ENCODE measurements around the gene SPTB. TPM values are rescaled to one million over a fixed set of nuclear protein-coding genes. Genes with fewer than 3 reads are reported as not detected.
A peak's percentile ranks its signal among the peaks of the same experiment; 100 is the strongest.

The SPTB gene
- total RNA-seq, 1 donor from 2014 or later = 1.9 TPM

DNA sequence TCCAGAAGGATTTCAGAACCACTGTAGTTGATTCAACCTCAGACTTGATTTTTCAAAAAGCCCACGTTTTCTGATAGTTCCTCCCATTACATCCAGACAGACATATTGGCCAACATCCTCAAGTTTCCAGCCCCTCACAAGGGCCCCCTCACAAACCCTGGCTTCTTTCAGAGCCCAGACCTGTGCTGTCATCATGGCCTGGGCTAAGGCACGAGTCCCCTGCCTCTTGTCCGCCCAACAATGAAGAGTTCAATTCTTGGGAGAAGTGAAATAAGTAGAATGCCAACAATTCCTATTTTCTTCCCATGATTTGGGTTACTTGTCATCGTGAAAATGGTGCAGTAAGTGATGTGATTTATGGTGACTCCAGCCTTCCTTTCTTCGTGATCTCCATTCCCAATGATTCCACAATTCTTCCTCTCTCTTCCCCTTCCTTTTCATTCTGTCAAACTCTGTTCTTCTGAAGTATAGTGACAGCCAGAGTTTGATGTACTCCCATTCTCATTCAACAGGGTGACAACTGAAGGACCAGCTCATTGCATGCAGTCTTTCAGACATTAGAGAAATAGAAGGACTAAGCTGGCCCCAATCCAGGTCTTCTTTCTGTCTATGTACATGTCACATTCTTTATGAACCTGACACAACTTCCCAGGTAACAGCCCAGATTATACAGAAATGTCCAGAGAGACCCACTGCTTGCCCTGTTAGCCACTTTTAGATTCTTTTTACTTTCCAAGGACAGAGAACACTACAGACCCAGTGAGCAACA lies 29.2 kb downstream of the SPTB start:
- no peak for DNase-seq (ENCODE audit: low spot score)

GRCh38 chr14:64849940-64850339 lies 29.8 kb downstream of the SPTB start:
- no peak for DNase-seq (ENCODE audit: low spot score)

DNA sequence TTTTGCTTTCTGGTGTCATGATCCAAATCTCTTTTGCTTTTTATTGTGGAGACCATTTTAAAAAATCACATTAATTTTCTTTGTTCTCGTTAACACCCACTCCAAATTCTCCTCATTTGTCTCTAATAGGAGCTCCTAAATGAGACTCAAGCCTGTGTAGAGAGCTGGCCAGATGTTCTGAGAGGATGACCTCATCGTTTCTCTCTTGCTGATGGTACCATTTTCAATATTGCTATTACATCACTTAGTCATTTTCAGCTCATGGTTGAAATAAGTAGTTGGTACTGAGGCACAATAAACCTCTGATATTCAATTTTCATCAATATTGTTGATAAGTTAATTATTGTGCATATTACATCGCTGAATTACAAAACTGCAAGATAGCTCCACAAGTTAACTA lies 31.5 kb downstream of the SPTB start:
- no peak for DNase-seq (ENCODE audit: low spot score)

- DNase-seq (ENCODE audit: low spot score) = no peak
Measured at GRCh38 chr14:64846319-64846718, 33.4 kb downstream of the SPTB start.

DNA sequence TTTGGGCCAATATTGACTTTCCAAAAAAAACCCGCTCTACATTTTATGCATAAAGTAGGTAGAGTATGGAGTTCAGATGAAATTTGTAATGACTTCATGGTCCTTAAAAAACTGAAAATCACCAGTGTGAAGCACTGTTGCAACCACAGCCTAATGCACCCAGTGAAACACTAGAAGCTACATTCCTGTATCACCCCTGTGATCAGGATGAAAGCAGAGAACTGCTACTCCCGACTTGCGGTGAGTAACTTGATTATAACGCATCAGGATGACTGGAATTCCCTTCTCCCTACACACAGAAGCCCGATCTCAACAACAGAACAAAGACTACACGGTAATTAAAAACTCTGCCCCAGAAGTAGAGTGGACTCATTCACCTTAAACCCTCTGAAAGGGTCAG lies 33.8 kb downstream of the SPTB start:
- DNase-seq (ENCODE audit: low spot score) = no peak

- no peak for DNase-seq (ENCODE audit: low spot score)
Measured at GRCh38 chr14:64844969-64845536, 34.7 kb downstream of the SPTB start.

DNA sequence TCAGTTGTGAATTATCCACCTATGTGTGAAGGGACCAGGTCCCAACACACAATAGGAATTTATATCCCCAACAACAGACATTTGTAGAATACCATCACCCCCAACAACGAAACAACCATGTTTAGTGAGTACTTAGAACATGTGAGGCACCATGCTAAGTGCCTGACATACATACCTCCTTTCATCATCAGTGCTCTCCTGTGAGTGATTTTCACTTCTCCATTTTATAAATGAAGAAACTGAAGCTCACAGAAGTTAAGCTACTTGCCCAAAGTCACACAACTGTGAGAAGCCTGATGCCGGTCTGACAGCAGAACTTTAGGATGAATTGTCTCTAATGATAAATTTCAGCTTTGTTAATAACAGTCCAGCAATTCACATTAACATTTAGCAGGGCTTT lies 35.4 kb downstream of the SPTB start:
- no peak for DNase-seq (ENCODE audit: low spot score)

GRCh38 chr14:64843548-64843947 lies 36.2 kb downstream of the SPTB start:
- no peak for DNase-seq (ENCODE audit: low spot score)

- no peak for DNase-seq (ENCODE audit: low spot score)
Measured at GRCh38 chr14:64841772-64842750, 37.6 kb downstream of the SPTB start.

DNA sequence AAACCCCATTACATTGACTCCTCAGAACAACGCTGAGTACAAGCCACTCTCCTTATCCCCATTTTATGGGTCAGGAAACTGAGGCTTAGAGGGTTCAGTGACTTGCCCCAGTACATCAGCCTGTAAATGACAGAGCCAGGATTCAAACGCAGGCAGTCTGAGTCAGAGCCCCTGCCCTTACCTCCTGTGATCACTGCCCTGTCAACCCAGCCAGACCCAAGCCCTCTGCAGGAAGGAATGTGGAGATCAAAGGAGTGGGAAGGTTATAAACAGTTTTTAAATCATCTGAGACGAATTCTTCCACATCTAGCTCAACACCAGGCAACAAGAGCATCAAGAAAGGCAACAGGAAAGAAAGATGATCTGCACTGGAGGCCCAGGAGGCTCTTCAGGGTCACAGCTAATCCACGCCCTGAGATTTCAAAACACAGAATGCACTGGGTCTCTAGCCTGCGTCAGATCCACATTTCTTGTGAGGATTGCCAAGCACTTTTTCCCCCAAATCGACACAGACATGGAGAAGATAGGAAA lies 38.5 kb downstream of the SPTB start:
- DNase-seq (ENCODE audit: low spot score) = no peak

GRCh38 chr14:64838656-64839055 lies 41.1 kb downstream of the SPTB start:
- no peak for DNase-seq (ENCODE audit: low spot score)

DNA sequence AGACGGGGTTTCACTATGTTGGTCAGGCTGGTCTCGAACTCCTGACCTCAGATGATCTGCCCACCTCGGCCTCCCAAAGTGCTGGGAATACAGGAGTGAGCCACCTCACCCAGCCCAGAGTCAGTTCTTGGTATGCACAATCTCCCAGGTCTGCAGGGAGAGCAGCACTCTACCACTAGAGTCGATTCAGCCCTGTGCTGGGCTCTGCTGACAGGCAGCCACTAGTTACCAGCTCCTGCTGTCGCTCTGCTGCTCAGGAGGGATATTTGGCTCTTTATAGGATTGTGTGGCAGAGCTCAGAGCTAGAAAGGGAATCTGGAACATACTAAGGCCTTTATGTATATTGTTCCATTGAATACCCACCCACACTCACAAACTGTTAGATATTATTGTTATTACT lies 44.3 kb downstream of the SPTB start:
- DNase-seq (ENCODE audit: low spot score) = no peak

DNA sequence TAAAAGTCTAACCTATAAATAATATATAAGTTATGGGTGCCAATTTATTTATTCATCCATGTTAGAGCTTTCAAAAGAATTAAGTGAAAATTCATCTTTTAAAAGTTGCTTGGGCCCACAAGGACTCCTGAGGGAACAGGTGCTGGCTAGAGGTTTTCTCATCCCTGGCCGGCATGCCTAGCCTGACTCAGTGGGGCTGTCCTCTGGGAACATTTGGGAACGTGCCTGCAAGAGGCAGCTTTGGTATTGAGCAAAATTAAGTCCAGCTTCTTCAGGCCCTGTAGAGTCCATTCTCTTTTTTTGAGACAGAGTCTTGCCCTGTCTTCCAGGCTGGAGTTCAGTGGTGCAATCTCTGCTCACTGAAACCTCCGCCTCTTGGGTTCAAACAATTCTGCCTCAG lies 44.7 kb downstream of the SPTB start:
- no peak for DNase-seq (ENCODE audit: low spot score)

DNA sequence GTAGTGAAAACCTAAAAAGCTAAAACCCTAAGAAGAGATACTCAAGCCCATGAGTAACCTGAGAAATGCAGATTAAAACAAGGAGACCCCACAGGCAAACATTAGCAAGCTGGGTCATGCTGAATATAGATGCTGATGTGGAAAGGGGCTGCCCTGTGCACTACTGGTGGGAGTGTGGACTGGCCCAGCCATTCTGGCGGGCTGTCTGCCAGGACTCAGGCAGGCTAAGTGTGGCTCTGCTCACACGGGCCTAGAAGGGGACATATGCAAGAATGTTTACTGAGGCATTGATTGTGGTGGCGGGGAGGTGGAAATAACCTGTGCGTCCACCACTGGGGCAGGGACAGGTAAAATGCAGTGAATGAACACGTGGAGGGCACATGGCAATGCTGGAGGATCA lies 48.3 kb downstream of the SPTB start:
- no peak for DNase-seq (ENCODE audit: low spot score)

GRCh38 chr14:64830961-64831360 lies 48.7 kb downstream of the SPTB start:
- no peak for DNase-seq (ENCODE audit: low spot score)

- no peak for DNase-seq (ENCODE audit: low spot score)
Measured at GRCh38 chr14:64828071-64828470, 51.6 kb downstream of the SPTB start.

DNA sequence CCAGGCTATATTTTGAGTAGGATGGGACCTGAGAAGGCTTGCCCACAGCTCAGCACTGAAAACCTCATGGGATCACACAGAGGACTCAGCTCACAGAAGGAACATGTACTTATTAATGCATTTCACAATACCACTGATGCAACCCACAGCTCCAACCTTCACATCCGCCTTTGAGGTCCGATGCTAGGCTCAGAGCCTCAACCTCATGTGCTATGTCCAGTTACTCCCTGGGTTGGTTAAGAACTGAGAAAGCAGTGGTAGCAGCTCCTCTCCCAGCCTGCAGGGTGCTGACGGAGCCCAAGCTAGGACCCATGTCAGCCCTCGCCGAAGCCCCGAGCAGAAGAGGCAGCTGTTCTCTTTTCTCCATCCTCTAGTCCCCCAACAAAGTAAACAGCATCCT lies 52.9 kb downstream of the SPTB start:
- DNase-seq (ENCODE audit: low spot score) = no peak

- DNase-seq (ENCODE audit: low spot score) = no peak
Measured at GRCh38 chr14:64826333-64826732, 53.4 kb downstream of the SPTB start.

GRCh38 chr14:64825509-64825908 lies 54.2 kb downstream of the SPTB start:
- no peak for DNase-seq (ENCODE audit: low spot score)

- DNase-seq (ENCODE audit: low spot score) = no peak
Measured at GRCh38 chr14:64825006-64825405, 54.7 kb downstream of the SPTB start.

GRCh38 chr14:64824471-64824870 lies 55.2 kb downstream of the SPTB start:
- no peak for DNase-seq (ENCODE audit: low spot score)

DNA sequence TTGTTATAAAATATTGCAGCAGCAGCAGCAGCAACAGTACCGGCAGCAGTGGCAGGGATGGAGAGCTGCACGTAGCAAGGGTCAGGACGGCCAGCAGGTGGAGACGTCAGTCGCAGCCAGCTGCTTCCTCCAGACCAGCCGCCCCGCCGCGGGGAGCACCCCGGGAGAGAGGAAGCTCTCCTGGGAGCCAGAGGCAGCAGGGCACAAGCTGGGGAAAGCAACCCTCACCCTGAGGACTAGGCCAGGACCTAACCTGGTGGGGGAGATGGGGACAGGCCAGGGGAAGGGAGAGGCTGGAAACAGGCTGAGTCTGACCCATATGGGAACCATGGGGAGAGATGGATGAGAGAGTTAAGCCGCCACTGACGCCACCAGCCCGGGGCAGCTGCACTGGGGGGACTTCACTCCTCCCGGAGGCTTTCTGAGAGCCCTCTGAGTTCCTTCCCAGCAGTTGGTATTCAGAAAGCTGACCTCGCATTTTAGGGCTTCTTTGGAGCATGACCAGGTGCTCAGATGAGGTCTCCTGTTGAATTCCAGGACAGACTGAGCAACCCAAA lies 56.3 kb downstream of the SPTB start:
- DNase-seq (ENCODE audit: low spot score) = peak; percentile 80
